HG03095 (cell line): Measurements from ENCODE around the gene FGD2.
"Not testable (repeated sequence)": the region's sequence is repeated elsewhere in the genome, so short reads cannot be mapped to it uniquely, and the experiment has no call there.

Experiments used
- ATAC-seq: cut with Tn5 transposase; IDR thresholded peaks from one replicate; pipeline ENCODE4 v1.9.1; 2021; ENCODE audit warnings: moderate library complexity; ENCODE audit not compliant: unreplicated experiment

FGD2 gene

GRCh38 chr6:37038292-37039198 lies 33.1 kb downstream of the FGD2 start:
- ATAC-seq: no peak

GRCh38 chr6:37039958-37040357 lies 34.5 kb downstream of the FGD2 start:
- ATAC-seq: no peak

GRCh38 chr6:37041521-37041920 lies 36.1 kb downstream of the FGD2 start:
- no peak for ATAC-seq

GRCh38 chr6:37042150-37042549 lies 36.7 kb downstream of the FGD2 start:
- no peak for ATAC-seq

- not testable (repeated sequence) for ATAC-seq
Measured at GRCh38 chr6:37043091-37043490, 37.6 kb downstream of the FGD2 start.

GRCh38 chr6:37047346-37047688 lies 41.9 kb downstream of the FGD2 start:
- no peak for ATAC-seq

- no peak for ATAC-seq
Measured at GRCh38 chr6:37047689-37048402, 42.4 kb downstream of the FGD2 start.

GRCh38 chr6:37048403-37048850 lies 43.0 kb downstream of the FGD2 start:
- no peak for ATAC-seq

GRCh38 chr6:37048851-37049757 lies 43.6 kb downstream of the FGD2 start:
- peak; percentile 46 for ATAC-seq

GRCh38 chr6:37049758-37050044 lies 44.2 kb downstream of the FGD2 start:
- no peak for ATAC-seq

GRCh38 chr6:37050045-37050853 lies 44.8 kb downstream of the FGD2 start:
- no peak for ATAC-seq

GRCh38 chr6:37050854-37051137 lies 45.3 kb downstream of the FGD2 start:
- ATAC-seq: no peak

GRCh38 chr6:37051138-37052026 lies 45.9 kb downstream of the FGD2 start:
- no peak for ATAC-seq

- no peak for ATAC-seq
Measured at GRCh38 chr6:37052027-37052628, 46.7 kb downstream of the FGD2 start.

- no peak for ATAC-seq
Measured at GRCh38 chr6:37053683-37054082, 48.2 kb downstream of the FGD2 start.

- no peak for ATAC-seq
Measured at GRCh38 chr6:37054171-37054570, 48.7 kb downstream of the FGD2 start.

- no peak for ATAC-seq
Measured at GRCh38 chr6:37054580-37054979, 49.1 kb downstream of the FGD2 start.

- no peak for ATAC-seq
Measured at GRCh38 chr6:37056112-37056403, 50.6 kb downstream of the FGD2 start.

GRCh38 chr6:37056439-37057127 lies 51.1 kb downstream of the FGD2 start:
- ATAC-seq: no peak
